Measurements from ENCODE around the gene SLC6A12. TPM values are rescaled to one million over a fixed set of nuclear protein-coding genes. Genes with fewer than 3 reads are reported as not detected.

The SLC6A12 gene
- polyA plus RNA-seq, 1 donor (not counting 4 experiments of a cell fraction or from before 2014, with no cell fraction given), result not detected

GRCh38 chr12:198705-199104 is 15.3 kb downstream of the SLC6A12 start:
- no peak overlapping the region for H3K9ac ChIP-seq (ENCODE audit: control insufficient read depth, extremely low read depth, insufficient read depth, low read length)
- no peak for FAIRE-seq
- peaks cover 46% of the 10 kb centered on the region for H3K27me3 ChIP-seq (ENCODE audit: control insufficient read depth, extremely low read depth, insufficient read depth, low read length)
- no peak overlapping the region for H3K27ac ChIP-seq (ENCODE audit: control insufficient read depth, insufficient read depth, low read length)
- no peaks in the 10 kb centered on the region for H3K79me2 ChIP-seq (ENCODE audit: control insufficient read depth, insufficient read depth, low read length)
- H3K4me1 ChIP-seq (ENCODE audit: control insufficient read depth, extremely low read depth, insufficient read depth, low read length), result no peaks in the 10 kb centered on the region
- no peaks in the 10 kb centered on the region for H3K9me1 ChIP-seq (ENCODE audit: control insufficient read depth, extremely low read depth, insufficient read depth, low read length)
- no peak overlapping the region for H3K4me3 ChIP-seq (ENCODE audit: control insufficient read depth in 2 of 3, extremely low read depth in 1 of 3, insufficient read depth in 2 of 3, low read depth in 1 of 3, low read length in 3 of 3)
- H3K4me2 ChIP-seq (ENCODE audit: control insufficient read depth, extremely low read depth, insufficient read depth, low read depth, low read length), result no peak overlapping the region
- dilution Hi-C loops (cut with MboI; ENCODE audit: extremely low pct_ligation_motif_present, low sequenced_read_pairs), result no loop called here
- no peak overlapping the region for H2AFZ ChIP-seq (ENCODE audit: control insufficient read depth, low read length)
- H4K20me1 ChIP-seq (ENCODE audit: control insufficient read depth, extremely low read depth, insufficient read depth, low read length), result no peaks in the 10 kb centered on the region
- no peaks in the 10 kb centered on the region for H3K9me3 ChIP-seq (ENCODE audit: control insufficient read depth, low read depth, low read length)
- no peaks in the 10 kb centered on the region for H3K36me3 ChIP-seq (ENCODE audit: control insufficient read depth in 2 of 2, extremely low read depth in 1 of 2, insufficient read depth in 2 of 2, low read length in 2 of 2)
- no peak for DNase-seq (ENCODE audit: low read depth, low spot score)
- TF ChIP-seq CTCF (optimal IDR thresholded peaks at IDR 0.05 in 1 of 3, IDR thresholded peaks at IDR 0.05 in 1 of 3, conservative IDR thresholded peaks at IDR 0.05 in 1 of 3; ENCODE audit: extremely low read depth in 1 of 3, insufficient read depth in 2 of 3, low read length in 3 of 3) (no peak), EZH2 (IDR thresholded peaks at IDR 0.05; ENCODE audit: low read length) (no peak)

DNA sequence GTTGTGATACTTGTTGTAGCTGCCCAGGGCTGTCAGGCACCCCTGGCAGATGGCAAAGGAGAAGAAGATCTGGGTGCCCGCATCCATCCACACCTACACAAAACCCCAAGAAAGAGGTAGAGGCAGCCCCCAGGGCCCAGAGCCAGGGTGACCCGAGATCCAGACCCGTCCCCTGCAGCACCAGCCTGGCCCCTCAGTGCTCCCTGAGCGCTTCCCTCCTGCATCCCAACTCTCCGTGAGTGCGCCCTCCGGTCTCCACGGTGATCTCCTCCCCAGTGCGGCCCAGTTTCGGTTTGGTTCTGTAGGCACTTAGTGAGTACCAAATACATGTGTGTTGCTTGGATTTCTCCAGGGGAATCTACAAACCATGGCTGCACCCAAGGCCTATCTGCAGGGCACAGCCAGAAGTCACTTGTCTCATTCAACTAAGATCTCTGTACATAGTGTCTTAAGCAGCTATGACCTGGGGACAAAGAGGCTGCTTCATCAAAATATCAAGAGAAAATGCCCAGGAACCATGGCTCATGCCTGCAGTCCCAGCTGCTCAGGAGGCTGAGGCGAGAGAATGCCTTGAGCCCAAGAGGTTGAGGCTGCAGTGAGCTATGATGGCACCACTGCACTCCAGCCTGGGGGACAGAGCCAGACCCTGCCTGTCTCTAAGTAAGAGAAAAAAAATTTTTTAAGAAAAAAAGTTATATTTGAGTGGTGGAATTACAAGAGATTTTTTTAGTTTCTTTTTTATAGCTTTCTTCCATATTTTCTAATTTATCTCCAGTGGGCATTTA is 15.9 kb downstream of the SLC6A12 start:
- no peaks in the 10 kb centered on the region for H3K9me1 ChIP-seq (ENCODE audit: control insufficient read depth, extremely low read depth, insufficient read depth, low read length)
- no peak for FAIRE-seq

More for the DNA sequence above, 15.9 kb downstream of the SLC6A12 start:
- H2AFZ ChIP-seq (ENCODE audit: control insufficient read depth, low read length), result no peak overlapping the region
- peaks cover 40% of the 10 kb centered on the region for H3K27me3 ChIP-seq (ENCODE audit: control insufficient read depth, extremely low read depth, insufficient read depth, low read length)
- no peaks in the 10 kb centered on the region for H3K36me3 ChIP-seq (ENCODE audit: control insufficient read depth in 2 of 2, extremely low read depth in 1 of 2, insufficient read depth in 2 of 2, low read length in 2 of 2)
- dilution Hi-C loops (cut with MboI; ENCODE audit: extremely low pct_ligation_motif_present, low sequenced_read_pairs), result no loop called here
- H3K79me2 ChIP-seq (ENCODE audit: control insufficient read depth, insufficient read depth, low read length), result no peaks in the 10 kb centered on the region
- H3K9me3 ChIP-seq (ENCODE audit: control insufficient read depth, low read depth, low read length), result no peaks in the 10 kb centered on the region
- H3K27ac ChIP-seq (ENCODE audit: control insufficient read depth, insufficient read depth, low read length), result no peak overlapping the region
- H3K4me3 ChIP-seq (ENCODE audit: control insufficient read depth in 2 of 3, extremely low read depth in 1 of 3, insufficient read depth in 2 of 3, low read depth in 1 of 3, low read length in 3 of 3), result no peak overlapping the region
- H3K4me1 ChIP-seq (ENCODE audit: control insufficient read depth, extremely low read depth, insufficient read depth, low read length), result no peaks in the 10 kb centered on the region
- H4K20me1 ChIP-seq (ENCODE audit: control insufficient read depth, extremely low read depth, insufficient read depth, low read length), result no peaks in the 10 kb centered on the region
- no peak overlapping the region for H3K4me2 ChIP-seq (ENCODE audit: control insufficient read depth, extremely low read depth, insufficient read depth, low read depth, low read length)
- TF ChIP-seq CTCF (optimal IDR thresholded peaks at IDR 0.05 in 1 of 3, IDR thresholded peaks at IDR 0.05 in 1 of 3, conservative IDR thresholded peaks at IDR 0.05 in 1 of 3; ENCODE audit: extremely low read depth in 1 of 3, insufficient read depth in 2 of 3, low read length in 3 of 3) (no peak), EZH2 (IDR thresholded peaks at IDR 0.05; ENCODE audit: low read length) (no peak)
- DNase-seq (ENCODE audit: low read depth, low spot score), result no peak
- no peak overlapping the region for H3K9ac ChIP-seq (ENCODE audit: control insufficient read depth, extremely low read depth, insufficient read depth, low read length)
